CD14-positive monocyte (primary cell): Measurements from ENCODE around the gene FXYD1. TPM values are rescaled to one million over a fixed set of nuclear protein-coding genes. Genes with fewer than 3 reads are reported as not detected.

Source experiments
- DNase-seq, 3 donors: peaks; one replicate each; pipeline ENCODE4 v3.0.0-alpha.2; 2011 to 2022
- H2AFZ ChIP-seq: 2 replicates; pipeline ENCODE4 v1.6.0; 2012; ENCODE audit warnings: mild to moderate bottlenecking, low read depth, low read length, inconsistent platforms; ENCODE audit not compliant: insufficient read depth, poor library complexity, severe bottlenecking
- H3K27ac ChIP-seq, 2 donors: 1 replicate in 1 of 2; 2 replicates in 1 of 2; pipeline ENCODE4 v1.5.1; 2012 to 2013; ENCODE audit warnings: low read length in 2 of 2, control low read depth in 1 of 2, inconsistent platforms in 1 of 2, low read depth in 1 of 2, mild to moderate bottlenecking in 1 of 2
- H3K27me3 ChIP-seq, 2 donors: one replicate each; pipeline versions ENCODE4 v1.6.0 to v1.6.1; 2011 to 2013; ENCODE audit warnings: low read length in 2 of 2; ENCODE audit not compliant: control insufficient read depth in 2 of 2, insufficient read depth in 2 of 2
- H3K36me3 ChIP-seq, 2 donors: replicated peaks in 1 of 2; 1 replicate in 1 of 2; 2 replicates in 1 of 2; pipeline versions ENCODE4 v1.5.1 to v1.6.1; 2012 to 2013; ENCODE audit warnings: low read length in 2 of 2, control low read depth in 1 of 2, inconsistent platforms in 1 of 2, mild to moderate bottlenecking in 1 of 2; ENCODE audit not compliant: insufficient read depth in 2 of 2, control insufficient read depth in 1 of 2
- H3K4me1 ChIP-seq, 2 donors: 1 replicate in 1 of 2; 2 replicates in 1 of 2; pipeline versions ENCODE4 v1.5.1 to v1.6.1; 2012 to 2013; ENCODE audit warnings: low read length in 2 of 2, control low read depth in 1 of 2, inconsistent platforms in 1 of 2, mild to moderate bottlenecking in 1 of 2, moderate library complexity in 1 of 2; ENCODE audit not compliant: insufficient read depth in 2 of 2, control insufficient read depth in 1 of 2
- H3K4me2 ChIP-seq: replicated peaks from 2 replicates; pipeline ENCODE3; 2012; ENCODE audit warnings: low read length, moderate library complexity, mild to moderate bottlenecking; ENCODE audit not compliant: poor library complexity, severe bottlenecking; ENCODE audit errors: extremely low read depth
- H3K4me3 ChIP-seq, 3 experiments: fragments of 200-600 bp in 1 of 3; sonication (generic) in 1 of 3; replicated peaks in 1 of 3; 1 replicate in 2 of 3; 2 replicates in 1 of 3; pipeline ENCODE4 v1.5.1; 2011 to 2013; ENCODE audit warnings: low read length in 3 of 3, mild to moderate bottlenecking in 3 of 3, control low read depth in 2 of 3, low read depth in 2 of 3, inconsistent platforms in 1 of 3, moderate library complexity in 1 of 3
- H3K79me2 ChIP-seq: 2 replicates; pipeline ENCODE4 v1.6.0; 2012; ENCODE audit warnings: mild to moderate bottlenecking, control low read depth, inconsistent platforms, low read length, moderate library complexity; ENCODE audit not compliant: insufficient read depth
- H3K9ac ChIP-seq: 2 replicates; pipeline ENCODE4 v1.6.0; 2017; ENCODE audit warnings: low read length, mild to moderate bottlenecking; ENCODE audit not compliant: insufficient read depth, poor library complexity, severe bottlenecking
- H3K9me3 ChIP-seq, 2 donors: replicated peaks in 1 of 2; 1 replicate in 1 of 2; 2 replicates in 1 of 2; pipeline versions ENCODE4 v1.5.1 to v1.6.1; 2012 to 2013; ENCODE audit warnings: low read length in 2 of 2, control low read depth in 1 of 2; ENCODE audit not compliant: control insufficient read depth in 1 of 2, insufficient read depth in 1 of 2
- H4K20me1 ChIP-seq: 2 replicates; pipeline ENCODE4 v1.6.0; 2012; ENCODE audit warnings: mild to moderate bottlenecking, low read length, control low read depth, moderate library complexity; ENCODE audit not compliant: insufficient read depth
- H3K27ac Mint-ChIP-seq, 7 donors: one replicate each; pipeline ENCODE4 v1.8.0; 2020; ENCODE audit warnings: mild to moderate bottlenecking in 7 of 7, mixed read lengths in 7 of 7, moderate library complexity in 6 of 7, inconsistent platforms in 2 of 7
- H3K27me3 Mint-ChIP-seq, 3 donors: one replicate each; pipeline ENCODE4 v1.8.0; 2021 to 2022; ENCODE audit warnings: low read depth in 3 of 3, mild to moderate bottlenecking in 3 of 3, mixed read lengths in 3 of 3, moderate library complexity in 3 of 3, inconsistent platforms in 1 of 3
- H3K36me3 Mint-ChIP-seq, 2 donors: one replicate each; pipeline ENCODE4 v1.8.0; 2020; ENCODE audit warnings: mixed read lengths in 2 of 2, inconsistent platforms in 1 of 2, mild to moderate bottlenecking in 1 of 2
- H3K4me1 Mint-ChIP-seq: one replicate; pipeline ENCODE4 v1.8.0; 2020; ENCODE audit warnings: mild to moderate bottlenecking, mixed read lengths
- H3K4me3 Mint-ChIP-seq, 2 donors: one replicate each; pipeline ENCODE4 v1.8.0; 2020; ENCODE audit warnings: mild to moderate bottlenecking in 2 of 2, mixed read lengths in 2 of 2, moderate library complexity in 1 of 2
- H3K9me3 Mint-ChIP-seq, 7 donors: one replicate each; pipeline ENCODE4 v1.8.0; 2020 to 2022; ENCODE audit warnings: mixed read lengths in 7 of 7, mild to moderate bottlenecking in 6 of 7, moderate library complexity in 6 of 7, inconsistent platforms in 2 of 7
- CTCF ChIP-seq: fragments of 200-600 bp; IDR thresholded peaks from one replicate; pipeline ENCODE4 v1.8.0; 2022; ENCODE audit warnings: antibody characterized with exemption, mild to moderate bottlenecking
- WGBS: methylation state at CpG from one replicate; pipeline ENCODE4 v1.1.5; 2013; ENCODE audit warnings: missing lambda C conversion rate; ENCODE audit not compliant: insufficient coverage; 5-methylcytosine and 5-hydroxymethylcytosine counted together
- intact Hi-C, 2 donors: fragments of 100-400 bp; cut with micrococcal nuclease; formaldehyde crosslinking; loops; one replicate each; pipeline versions ENCODE4 v1.15.0 to v1.15.1; 2023
- polyA plus RNA-seq, 3 donors: library from polyadenylated mRNA; depleted of rRNA in 1 of 3; unstranded in 2 of 3; stranded (reverse) in 1 of 3; fragments of 300-500 nt in 2 of 3; fragments of >200 nt in 1 of 3; fragmentation: Illumina TruSeq in 2 of 3; gene quantifications; 1 replicate in 2 of 3; 2 replicates in 1 of 3; pipeline ENCODE4 v1.2.3, GENCODE V29; 2012 to 2021

Gene FXYD1
- polyA plus RNA-seq, 3 donors: 0.25 to 0.74 TPM; not detected in 1

DNA sequence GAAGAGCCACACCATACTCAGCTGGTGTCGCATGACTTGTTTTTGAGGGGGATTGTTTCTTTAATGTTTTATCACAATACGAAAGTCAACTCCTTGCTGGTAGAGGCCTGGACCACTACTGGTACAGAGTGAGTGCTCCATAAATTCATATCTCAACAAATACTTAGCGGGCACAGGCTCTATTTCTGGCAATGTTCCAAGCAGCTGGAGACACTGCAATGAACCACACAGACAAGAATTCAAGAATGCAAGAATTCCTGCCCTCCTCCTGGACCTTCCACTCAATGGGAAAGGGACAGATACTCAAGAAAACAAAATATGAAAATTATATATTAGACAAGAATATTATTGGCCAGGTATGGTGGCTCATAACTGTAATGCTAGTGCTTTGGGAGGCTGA lies 10.8 kb downstream of the FXYD1 start:
- WGBS: 100% methylated on average over 1 of the region's 3 CpGs
- H3K27me3 Mint-ChIP-seq: peaks cover 12 to 14% (median 14%) of the 10 kb centered on the region in 3 donors
- no peak for DNase-seq
- H3K36me3 Mint-ChIP-seq: peaks cover 0 to 12% of the 10 kb centered on the region in 2 donors
- peaks cover 55% of the 10 kb centered on the region for H3K4me1 Mint-ChIP-seq
- H3K36me3 ChIP-seq: no peaks in the 10 kb centered on the region
- no peak overlapping the region for H3K9ac ChIP-seq
- H4K20me1 ChIP-seq: no peaks in the 10 kb centered on the region
- no peak overlapping the region for H3K4me3 Mint-ChIP-seq
- no peak overlapping the region for H2AFZ ChIP-seq
- TF ChIP-seq CTCF: no peak
- H3K9me3 ChIP-seq: no peaks in the 10 kb centered on the region
- H3K79me2 ChIP-seq: peaks cover 11% of the 10 kb centered on the region
- H3K9me3 Mint-ChIP-seq: peaks cover 0 to 3% (median 0%) of the 10 kb centered on the region in 7 donors
- no peak overlapping the region for H3K27ac ChIP-seq
- H3K4me2 ChIP-seq: no peak overlapping the region
- intact Hi-C loops: no loop called here
- peaks cover 4 to 10% of the 10 kb centered on the region in 2 donors for H3K27me3 ChIP-seq
- no peak overlapping the region for H3K27ac Mint-ChIP-seq
- peaks cover 40 to 55% of the 10 kb centered on the region in 2 donors for H3K4me1 ChIP-seq
- no peak overlapping the region for H3K4me3 ChIP-seq

DNA sequence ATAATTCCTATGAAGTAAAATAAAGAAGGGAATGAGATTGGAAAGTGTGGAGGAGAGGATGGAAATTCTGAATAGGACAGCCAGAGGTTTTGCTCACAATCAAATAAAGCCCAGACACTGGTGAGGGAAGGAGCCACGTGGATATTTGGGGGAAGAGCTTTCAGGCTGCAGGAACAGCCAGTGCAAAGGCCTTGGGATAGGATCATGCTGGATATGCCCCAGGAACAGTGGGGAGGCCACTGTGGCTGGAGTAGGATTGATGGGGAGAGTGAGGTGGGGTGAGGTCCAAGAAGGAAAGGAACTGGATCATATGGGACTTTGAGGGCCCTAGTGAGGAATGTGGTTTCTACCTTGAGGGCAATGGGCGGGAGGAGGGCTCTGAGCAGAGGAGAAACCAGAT lies 11.8 kb downstream of the FXYD1 start:
- 87% methylated on average over 2 of the region's 2 CpGs for WGBS
- no peak for TF ChIP-seq CTCF
- peaks cover 4% of the 10 kb centered on the region for H4K20me1 ChIP-seq
- H3K9me3 Mint-ChIP-seq: peaks cover 0 to 2% (median 0%) of the 10 kb centered on the region in 7 donors
- peaks cover 0 to 12% of the 10 kb centered on the region in 2 donors for H3K36me3 Mint-ChIP-seq
- H2AFZ ChIP-seq: no peak overlapping the region
- DNase-seq: no peak
- no peaks in the 10 kb centered on the region for H3K9me3 ChIP-seq
- H3K4me2 ChIP-seq: no peak overlapping the region
- no peaks in the 10 kb centered on the region for H3K36me3 ChIP-seq
- H3K4me3 ChIP-seq: no peak overlapping the region
- no peak overlapping the region for H3K9ac ChIP-seq
- intact Hi-C loops: no loop called here
- H3K79me2 ChIP-seq: peaks cover 21% of the 10 kb centered on the region
- no peak overlapping the region for H3K27ac ChIP-seq
- peak overlapping the region in 1 of 7 donors; percentile 7 for H3K27ac Mint-ChIP-seq
- H3K4me3 Mint-ChIP-seq: no peak overlapping the region
- H3K27me3 Mint-ChIP-seq: peaks cover 5 to 15% (median 5%) of the 10 kb centered on the region in 3 donors
- H3K4me1 Mint-ChIP-seq: peaks cover 52% of the 10 kb centered on the region
- H3K4me1 ChIP-seq: peaks cover 40 to 58% of the 10 kb centered on the region in 2 donors
- peaks cover 0 to under 1% of the 10 kb centered on the region in 2 donors for H3K27me3 ChIP-seq
